Hematopoietic multipotent progenitor cell treated with erythropoietin and hydrocortisone succinate and interleukin-3 and kit ligand, for 15 days (in vitro differentiated cells): ENCODE data around the gene ECM2.

ENCODE experiments used
- DNase-seq: peaks from one replicate; pipeline ENCODE4 v3.0.0-alpha.2; 2015; ENCODE audit warnings: low spot score

Gene ECM2

DNA sequence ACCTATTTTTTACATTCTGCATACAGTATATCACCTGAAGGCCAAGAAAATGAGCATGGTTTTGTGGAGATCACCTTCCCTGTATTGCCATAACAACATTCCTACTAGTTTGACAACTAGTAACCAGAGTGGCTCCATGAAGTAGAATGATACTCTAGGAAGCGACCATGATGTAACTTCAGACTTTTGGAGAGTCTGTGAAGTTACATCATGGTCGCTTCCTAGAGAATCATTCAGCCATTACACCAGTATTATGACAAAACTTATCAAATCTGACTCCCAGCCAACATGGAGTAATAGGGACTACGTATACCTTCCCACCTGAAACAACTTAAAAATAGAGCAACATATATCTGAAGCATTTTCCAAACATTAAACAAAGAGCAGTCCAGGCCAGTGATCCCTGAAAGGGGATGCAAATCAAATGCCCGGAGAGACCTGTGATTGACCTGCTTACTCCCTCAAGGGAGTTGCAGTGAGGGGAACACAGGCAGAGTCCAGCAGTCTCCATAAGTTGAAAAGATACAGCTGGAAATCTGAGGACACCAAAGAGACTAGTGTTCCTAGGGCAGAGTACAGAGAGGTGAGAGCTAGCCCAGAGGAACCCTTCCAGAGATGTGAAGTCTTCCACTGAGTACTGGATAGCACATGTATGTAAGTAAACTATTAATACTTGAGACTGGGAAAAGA is 7.8 kb downstream of the ECM2 start:
- DNase-seq, result no peak

DNA sequence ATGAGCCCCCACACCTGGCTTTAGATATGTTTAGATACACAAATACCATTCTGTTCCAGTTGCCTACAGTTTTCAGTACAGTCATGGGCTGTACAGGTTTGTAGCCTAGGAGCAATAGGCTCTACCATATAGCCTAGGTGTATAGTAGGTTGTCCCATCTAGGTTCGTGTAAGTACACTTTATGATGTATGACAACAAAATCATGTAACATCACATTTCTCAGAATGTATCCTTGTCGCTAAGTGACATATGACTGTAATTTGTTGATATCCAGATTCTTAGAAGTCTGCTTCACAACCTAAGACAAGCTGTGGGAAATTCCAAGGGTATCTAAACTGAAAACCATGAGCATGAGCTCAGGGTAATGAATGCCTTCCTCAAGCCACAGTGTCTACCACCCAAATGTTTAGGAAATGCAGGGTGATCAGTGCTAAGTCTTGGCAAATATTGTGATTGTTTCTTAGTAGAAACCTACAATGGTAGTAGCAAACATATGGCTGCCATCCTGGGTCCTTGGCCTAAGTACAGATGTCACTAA is 8.4 kb downstream of the ECM2 start:
- DNase-seq, result no peak

DNA sequence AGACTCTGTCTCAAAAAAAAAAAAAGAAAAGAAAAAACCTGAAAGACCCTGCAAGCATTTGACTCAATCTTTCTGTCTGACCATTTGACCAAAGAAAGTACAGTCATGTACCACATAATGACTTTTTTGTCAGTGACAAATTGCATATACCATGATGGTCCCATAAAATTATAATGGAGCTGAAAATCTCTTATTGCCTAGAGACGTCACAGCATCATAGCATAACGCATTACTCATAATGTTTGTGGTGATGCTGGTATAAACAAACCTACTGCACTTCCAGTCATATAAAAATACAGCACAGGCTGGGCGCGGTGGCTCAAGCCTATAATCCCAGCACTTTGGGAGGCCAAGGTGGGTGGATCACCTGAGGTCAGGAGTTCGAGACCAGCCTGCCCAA is 10.5 kb downstream of the ECM2 start:
- no peak for DNase-seq

DNA sequence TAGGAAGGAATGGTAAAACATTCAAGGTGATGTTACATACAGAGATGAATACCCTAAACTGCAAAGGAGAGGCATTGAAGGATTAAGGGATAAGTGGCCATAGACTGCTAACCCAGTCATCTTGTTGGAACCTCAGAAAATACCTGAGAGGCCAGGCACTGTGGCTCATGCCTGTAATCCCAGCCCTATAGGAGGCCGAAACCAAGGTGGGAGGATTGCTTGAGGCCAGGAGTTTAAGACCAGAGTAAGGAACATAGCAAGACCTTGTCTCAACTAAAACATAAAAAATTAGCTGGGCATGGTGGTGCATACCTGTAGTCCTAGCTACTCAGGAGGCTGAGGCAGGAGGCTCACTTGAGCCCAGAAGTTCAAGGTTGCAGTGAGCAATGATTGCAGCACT is 10.9 kb downstream of the ECM2 start:
- no peak for DNase-seq

DNA sequence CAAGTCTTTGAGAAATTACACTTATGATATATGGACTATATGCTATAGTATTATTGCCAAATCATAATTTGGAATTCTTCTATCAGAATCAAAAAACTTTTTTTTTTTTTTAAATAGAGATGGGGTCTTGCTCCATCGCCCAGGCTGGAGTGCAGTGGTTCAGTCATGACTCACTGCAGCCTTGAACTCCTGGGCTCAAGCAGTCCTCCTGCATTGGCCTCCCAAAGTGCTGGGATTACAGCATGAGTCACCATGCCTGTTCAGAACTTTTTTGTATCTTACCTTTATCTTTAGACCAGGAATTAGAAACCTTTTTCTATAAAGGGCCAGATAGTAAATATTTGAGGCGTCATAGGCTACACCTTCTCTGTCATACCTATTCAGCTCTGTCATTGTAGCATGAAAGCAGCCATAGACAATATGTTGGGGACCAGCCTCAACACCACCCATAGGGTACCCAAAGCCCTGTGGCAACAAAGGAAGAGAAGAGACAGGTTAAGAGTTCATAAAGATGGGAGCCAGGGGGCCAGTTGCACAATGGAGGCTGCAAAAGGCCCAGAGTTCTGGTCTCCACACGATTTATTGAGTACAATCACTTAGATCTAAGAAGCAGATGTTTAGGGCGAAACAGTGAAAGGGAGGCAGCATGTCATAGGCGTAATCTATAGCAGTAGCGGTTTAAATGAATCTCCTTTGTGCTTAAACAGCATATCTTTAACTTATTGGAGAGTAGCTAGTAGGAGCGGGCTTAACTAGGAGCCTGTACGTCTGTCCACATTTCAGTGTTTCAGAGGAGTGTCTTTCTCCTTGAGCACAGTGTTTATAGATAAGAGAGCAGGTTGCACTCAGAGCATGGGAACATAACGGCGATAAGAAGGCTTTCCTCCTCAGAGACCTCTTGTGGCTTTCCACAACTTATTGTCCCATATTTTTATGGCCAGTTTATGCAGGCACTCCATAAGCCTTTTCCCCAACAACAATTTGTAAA is 12.5 kb downstream of the ECM2 start:
- DNase-seq, result no peak

DNA sequence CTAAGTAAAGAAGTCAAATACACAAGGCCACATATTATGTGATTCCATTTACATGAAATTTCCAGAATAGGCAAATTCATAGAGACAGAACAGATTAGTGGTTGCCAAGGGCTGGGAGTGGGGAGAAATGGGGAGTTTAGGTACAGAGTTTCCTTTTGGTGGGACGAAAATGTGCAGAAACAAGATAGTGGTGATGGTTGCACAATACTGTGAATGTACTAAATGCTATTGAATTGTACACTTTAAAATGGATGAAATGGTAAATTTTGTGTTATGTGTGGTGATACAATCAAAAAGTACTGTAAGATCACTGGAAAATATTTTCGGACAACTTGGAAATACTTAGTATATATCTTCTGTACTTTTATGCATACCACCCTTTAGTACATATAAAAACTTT is 15.0 kb downstream of the ECM2 start:
- DNase-seq, result no peak

DNA sequence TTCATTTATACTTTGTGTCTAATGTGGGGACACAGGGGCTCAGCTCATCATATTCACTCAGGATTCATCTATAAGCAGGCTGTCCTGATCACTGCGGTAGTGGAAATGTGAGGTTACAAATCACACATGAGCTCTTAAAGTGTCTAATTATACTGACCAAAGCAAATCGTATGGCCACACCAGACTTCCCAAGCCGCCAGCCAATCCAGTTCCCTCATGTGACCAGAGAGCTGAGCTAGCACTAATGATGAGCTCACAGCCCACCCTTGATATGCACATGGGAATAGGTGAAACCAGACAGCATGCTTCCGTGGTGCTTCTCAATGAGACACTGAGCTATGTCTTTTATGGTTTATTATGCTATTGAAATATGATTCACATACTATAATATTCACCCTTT is 17.6 kb downstream of the ECM2 start:
- no peak for DNase-seq

DNA sequence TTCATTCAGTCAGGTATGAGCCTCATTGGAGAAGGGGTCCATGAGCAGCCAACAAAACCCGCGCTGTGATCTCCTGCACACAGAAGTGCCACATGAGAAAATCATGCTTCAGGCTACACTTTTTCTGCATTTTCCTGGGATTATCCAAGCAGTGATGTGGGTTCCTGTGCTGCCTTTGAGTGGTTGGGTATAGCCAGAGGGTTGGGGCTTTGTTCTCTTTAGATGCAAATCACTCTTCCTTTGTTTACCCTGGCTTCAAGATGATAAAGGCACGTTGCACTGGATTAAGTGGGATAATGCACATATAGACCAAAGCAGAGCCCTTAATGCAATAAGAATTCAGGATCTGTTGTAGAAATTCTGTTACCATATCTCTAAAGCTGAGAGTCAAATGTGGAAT is 18.7 kb downstream of the ECM2 start:
- DNase-seq, result no peak

DNA sequence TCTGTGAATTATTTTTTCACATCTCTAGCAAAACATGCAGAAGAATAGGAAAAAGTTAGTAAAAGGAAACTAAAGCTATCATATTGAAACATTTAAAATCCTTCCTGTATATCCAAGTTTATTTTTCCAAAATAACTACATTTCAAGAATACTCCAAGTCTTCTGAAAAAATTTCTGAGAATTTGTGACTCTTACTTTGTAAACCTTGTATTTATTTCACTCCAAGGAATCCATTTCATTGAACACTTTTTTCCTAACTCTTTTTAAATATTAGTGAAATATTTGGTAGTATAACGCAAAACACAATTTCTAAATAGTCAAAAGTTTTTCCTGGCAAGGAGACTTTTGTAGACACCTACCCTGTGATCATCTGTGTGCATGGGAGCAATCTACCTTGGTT is 19.3 kb downstream of the ECM2 start:
- no peak for DNase-seq

DNA sequence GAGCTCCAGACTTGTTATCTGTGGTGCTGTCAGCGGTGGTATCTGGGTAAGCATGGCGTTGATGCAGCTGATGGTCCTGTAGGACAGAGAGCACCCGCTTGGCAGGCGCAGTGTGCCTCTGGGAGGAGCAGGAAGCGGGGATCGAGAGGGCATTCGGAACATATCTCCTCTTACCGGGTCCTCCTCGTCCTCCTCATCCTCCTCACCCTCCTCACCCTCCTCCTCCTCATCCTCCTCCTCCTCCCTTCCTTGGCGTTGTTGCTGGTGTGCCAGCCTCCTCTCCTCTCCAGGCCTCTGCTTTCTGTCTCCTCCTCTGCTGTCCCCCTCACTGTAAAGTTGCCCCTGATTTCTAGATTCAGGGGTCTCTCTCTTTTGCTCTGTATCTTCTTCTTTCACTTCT is 21.2 kb downstream of the ECM2 start:
- DNase-seq, result no peak

DNA sequence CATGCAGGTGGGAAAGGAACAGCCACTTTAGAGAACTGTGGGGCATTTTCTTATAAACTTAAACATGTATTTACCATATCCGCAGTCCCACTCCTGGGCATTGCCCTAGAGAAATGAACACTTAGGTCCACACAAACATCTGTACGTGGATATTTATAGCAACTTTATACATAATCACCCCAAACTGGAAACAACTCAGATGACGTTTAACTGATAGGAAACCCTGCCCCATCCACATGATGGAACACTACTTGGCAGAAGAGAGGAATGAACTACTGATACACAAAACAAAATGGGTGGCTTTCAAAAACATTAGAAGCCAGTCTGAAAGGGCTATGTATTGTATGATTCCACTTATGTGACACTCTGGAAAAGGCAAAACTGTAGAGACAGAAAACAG is 22.4 kb downstream of the ECM2 start:
- DNase-seq, result no peak

DNA sequence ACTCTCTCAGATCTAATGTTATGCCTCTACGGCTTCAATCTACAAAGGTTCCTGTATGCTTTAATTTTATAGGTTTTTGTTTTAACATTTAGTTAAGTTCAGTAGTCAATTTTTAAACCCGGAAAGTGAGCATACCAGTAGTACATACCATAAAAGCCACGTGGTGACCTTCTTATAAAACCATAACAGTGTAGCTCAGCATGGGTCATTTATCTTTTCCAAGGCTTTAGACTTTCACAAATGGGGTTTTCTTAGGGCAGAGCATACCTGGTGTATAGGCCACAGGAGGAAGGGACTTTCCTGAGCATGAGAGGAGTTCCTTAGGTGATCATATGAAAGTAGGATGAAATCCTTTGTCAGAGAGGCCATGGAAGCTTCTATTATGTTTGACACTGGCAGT is 23.2 kb downstream of the ECM2 start:
- no peak for DNase-seq

DNA sequence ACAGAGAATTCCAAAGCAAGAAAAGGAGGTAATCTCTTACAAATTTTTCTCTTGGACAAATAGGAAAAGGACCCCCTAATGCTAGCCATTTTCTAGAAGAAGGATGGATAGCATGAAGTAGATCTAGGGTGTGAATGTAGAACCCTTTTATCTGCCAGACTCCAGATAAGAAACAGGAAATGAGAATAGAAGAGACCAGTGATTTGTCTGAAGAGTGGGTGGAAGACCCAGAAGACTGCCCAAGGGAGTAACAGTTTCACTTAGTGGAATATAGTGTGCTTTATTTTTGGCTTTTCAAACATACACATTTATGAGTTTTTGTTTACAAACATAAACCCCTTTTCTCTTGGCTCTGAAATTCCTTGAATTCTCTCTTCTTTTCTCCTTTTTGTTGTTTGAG is 25.0 kb downstream of the ECM2 start:
- no peak for DNase-seq

DNA sequence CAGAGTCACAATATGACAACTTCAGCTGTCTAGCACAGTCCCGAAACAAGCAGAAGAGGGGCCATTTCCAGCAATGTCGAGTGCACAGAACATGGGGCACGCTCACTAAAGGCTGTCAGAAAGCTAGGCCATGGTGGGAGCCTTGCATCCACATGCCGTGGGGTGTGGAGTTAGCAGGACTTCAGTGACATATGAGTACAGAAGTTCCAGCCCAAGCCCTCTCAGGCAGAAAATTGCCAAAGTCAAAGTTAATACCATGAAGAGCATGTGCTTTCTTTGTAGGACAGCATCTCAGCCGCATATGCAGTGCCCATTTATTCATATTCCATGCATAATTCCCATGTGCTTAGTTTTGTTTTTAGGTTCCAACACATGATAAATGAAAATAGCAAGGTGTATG is 26.7 kb downstream of the ECM2 start:
- no peak for DNase-seq

DNA sequence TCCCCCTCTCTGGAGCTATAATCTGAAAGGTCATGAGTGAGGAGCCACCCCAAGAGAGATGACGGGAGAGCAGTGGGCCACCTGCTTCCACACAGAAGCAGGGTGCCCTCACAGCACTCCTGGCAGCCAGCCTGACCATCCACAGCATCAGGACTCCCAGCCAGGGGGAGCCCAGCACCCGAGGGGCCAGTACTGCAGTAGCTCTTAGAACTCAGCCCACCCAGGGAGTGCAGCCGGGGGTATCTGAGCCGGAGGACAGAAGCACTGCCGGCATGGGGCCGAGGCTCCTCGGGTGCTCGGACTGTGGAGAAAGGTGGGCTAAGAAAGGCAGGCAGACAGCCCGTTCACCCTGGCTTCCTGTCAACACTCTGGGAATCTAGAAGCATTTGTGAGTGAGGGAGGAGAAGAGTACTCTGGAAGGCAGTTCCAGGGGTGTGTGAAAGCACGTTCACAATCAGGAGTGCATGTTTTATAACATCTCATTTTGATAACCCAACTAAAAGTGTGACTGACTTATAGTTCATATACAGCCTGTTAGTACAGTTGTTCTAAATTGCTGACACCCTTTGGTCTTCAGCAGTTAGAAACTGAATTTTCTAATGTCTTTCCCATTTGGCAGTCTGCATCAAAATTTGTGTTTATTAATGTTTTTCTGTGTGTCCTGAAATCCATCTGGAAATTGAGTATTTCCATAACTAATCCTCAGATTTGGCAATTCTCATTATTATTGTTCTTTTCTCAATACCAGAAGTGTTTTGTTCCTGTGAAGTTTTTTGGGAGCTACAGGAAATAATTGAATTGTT is 27.6 kb downstream of the ECM2 start:
- no peak for DNase-seq

DNA sequence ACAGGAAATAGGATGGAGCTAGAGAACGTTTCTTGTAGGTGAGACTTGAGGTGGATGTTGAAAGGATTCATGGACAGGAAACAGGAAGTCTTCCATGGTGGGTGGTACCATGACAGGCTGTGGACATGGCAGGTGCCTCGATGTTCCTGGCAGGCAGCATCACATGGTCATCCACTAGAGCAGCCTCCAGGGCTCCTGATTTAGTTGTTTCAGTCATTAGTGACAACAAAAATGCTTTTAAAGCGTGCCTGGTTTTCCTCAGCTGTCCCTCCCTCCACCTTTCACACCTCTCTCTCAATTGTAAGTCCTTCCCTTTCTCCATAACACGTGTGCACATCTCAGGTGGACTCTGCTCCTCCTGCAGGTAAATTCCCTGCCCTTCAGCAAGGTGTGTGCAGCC is 28.3 kb downstream of the ECM2 start:
- DNase-seq, result no peak

DNA sequence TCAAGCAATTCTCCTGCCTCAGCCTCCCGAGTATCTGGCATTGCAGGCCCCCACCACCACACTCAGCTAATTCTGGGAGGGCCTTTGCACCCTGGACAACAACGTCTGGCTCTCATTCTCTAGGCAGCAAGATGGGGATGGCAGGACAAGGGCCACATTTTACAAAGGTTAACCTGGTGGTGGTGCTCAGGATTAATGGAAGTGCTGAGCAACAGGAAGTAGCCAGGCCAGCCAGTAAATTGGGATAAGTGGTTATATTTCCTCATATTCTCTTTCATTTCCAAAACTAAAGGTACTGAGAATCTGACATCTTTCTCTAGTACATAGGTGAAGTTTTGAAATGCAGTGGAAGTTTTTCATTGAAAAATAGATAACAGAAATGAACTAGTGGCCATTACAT is 28.8 kb downstream of the ECM2 start:
- DNase-seq, result no peak

DNA sequence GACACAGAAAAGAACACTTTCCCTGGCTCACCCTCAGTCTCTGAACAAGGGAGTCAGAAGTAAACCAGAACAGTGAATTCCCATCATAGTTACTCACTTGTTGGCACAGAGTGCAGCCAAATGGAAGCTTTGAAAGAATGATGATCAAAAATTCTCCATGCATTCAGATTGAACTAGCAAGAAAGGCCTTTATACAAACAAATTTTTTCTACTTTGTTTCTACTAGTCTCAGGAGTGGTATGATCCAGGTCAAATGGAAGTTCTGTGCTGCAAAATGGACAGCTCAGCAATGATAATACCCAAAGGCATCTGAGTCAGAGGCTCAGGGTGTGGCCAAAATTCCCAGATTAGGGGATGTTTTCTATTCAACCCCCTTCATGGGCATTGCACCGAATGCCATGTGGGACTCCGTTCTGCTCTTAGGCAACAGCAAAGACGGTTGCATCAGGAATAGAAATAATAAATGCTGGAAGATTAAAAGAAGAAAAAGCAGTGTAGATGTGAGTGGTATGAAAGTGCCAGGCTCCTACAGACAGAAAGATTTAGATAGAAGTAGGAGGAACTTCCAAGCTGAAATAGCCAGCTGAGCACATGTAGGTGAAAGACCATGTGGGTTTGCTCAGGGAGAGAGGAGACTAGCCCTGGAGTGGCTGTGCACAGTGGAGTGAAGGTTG is 29.5 kb downstream of the ECM2 start:
- no peak for DNase-seq

DNA sequence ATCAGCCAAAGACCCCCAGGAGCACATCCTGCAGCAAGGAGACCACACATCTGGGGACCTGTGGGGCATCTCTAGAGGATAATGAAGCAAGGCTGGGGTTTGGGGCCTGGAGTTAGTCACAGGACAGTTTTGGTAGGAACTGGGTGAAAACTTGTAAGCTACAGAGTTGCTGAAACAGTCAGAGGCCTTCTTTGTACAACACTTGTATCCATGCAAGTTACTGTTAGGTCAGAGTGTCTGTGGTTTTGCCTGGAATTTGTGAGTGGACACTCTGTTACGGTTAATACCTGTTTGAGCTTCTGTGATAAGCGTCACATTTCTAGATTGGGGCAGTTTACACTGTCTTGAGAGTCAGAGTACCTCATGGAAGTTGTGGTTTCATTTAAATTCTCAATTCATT is 30.9 kb downstream of the ECM2 start:
- no peak for DNase-seq

DNA sequence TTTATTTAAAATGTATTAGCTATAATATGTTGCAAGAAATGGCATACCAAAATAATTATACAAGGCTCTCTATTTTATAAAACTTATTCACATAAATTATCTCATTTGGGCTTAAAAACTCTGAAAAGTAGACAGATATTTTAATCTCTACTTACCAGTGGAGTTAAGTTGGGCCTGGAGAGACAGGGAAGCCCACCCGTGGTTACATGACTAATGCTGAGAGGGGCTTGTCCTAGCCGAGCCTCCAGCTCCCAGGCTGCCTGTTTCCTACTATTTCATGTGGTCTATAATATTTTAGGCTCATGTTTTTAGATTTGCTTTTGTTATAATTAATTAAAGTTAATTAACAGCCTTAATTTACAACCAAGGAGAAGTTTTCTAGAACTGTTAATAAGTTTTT is 32.6 kb downstream of the ECM2 start:
- no peak for DNase-seq

DNA sequence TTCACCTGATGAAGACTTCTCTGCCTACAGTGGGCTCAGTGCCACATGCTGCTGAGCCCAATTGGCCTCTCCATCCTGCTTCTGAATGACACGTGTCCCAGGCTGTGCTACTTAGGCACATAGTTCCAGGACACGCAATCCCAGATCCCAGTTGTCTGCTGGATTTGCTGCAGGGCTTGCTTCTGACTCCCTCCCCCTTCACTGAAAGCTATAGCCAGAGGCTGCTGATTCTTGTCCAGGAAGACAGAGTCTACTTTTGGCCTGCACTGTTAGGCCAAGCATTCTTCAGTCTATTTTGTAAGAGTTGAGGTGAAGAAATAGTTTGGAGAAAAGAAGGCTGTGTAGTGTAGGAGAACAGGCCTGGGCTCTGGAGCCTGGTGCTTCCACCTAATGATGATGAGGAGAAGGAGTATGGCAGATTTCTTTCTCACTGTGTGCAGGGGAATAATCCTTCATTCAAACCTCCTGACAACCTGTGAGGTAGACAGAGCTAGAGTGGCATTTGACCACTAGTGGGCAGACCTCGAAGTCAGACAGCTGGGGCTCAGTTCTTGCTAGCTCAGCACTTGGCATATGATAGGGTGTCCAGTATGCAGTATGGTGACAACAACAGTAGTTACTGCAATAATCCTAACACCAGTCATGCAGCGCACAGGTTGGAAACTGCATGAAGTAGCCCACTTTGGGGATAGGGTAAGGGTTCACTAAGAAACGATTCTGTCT is 34.0 kb downstream of the ECM2 start:
- peak; percentile 10 for DNase-seq
